CD14-positive monocyte (primary cell): ENCODE data around the gene HDAC8. TPM values are rescaled to one million over a fixed set of nuclear protein-coding genes. Genes with fewer than 3 reads are reported as not detected.

Experiments
- DNase-seq, 3 donors: peaks; one replicate each; pipeline ENCODE4 v3.0.0-alpha.2; 2011 to 2022
- H2AFZ ChIP-seq: 2 replicates; pipeline ENCODE4 v1.6.0; 2012; ENCODE audit warnings: mild to moderate bottlenecking, low read depth, low read length, inconsistent platforms; ENCODE audit not compliant: insufficient read depth, poor library complexity, severe bottlenecking
- H3K27ac ChIP-seq, 2 donors: 1 replicate in 1 of 2; 2 replicates in 1 of 2; pipeline ENCODE4 v1.5.1; 2012 to 2013; ENCODE audit warnings: low read length in 2 of 2, control low read depth in 1 of 2, inconsistent platforms in 1 of 2, low read depth in 1 of 2, mild to moderate bottlenecking in 1 of 2
- H3K27me3 ChIP-seq, 2 donors: one replicate each; pipeline versions ENCODE4 v1.6.0 to v1.6.1; 2011 to 2013; ENCODE audit warnings: low read length in 2 of 2; ENCODE audit not compliant: control insufficient read depth in 2 of 2, insufficient read depth in 2 of 2
- H3K36me3 ChIP-seq, 2 donors: replicated peaks in 1 of 2; 1 replicate in 1 of 2; 2 replicates in 1 of 2; pipeline versions ENCODE4 v1.5.1 to v1.6.1; 2012 to 2013; ENCODE audit warnings: low read length in 2 of 2, control low read depth in 1 of 2, inconsistent platforms in 1 of 2, mild to moderate bottlenecking in 1 of 2; ENCODE audit not compliant: insufficient read depth in 2 of 2, control insufficient read depth in 1 of 2
- H3K4me1 ChIP-seq, 2 donors: 1 replicate in 1 of 2; 2 replicates in 1 of 2; pipeline versions ENCODE4 v1.5.1 to v1.6.1; 2012 to 2013; ENCODE audit warnings: low read length in 2 of 2, control low read depth in 1 of 2, inconsistent platforms in 1 of 2, mild to moderate bottlenecking in 1 of 2, moderate library complexity in 1 of 2; ENCODE audit not compliant: insufficient read depth in 2 of 2, control insufficient read depth in 1 of 2
- H3K4me2 ChIP-seq: replicated peaks from 2 replicates; pipeline ENCODE3; 2012; ENCODE audit warnings: low read length, moderate library complexity, mild to moderate bottlenecking; ENCODE audit not compliant: poor library complexity, severe bottlenecking; ENCODE audit errors: extremely low read depth
- H3K4me3 ChIP-seq, 3 experiments: fragments of 200-600 bp in 1 of 3; sonication (generic) in 1 of 3; replicated peaks in 1 of 3; 1 replicate in 2 of 3; 2 replicates in 1 of 3; pipeline ENCODE4 v1.5.1; 2011 to 2013; ENCODE audit warnings: low read length in 3 of 3, mild to moderate bottlenecking in 3 of 3, control low read depth in 2 of 3, low read depth in 2 of 3, inconsistent platforms in 1 of 3, moderate library complexity in 1 of 3
- H3K79me2 ChIP-seq: 2 replicates; pipeline ENCODE4 v1.6.0; 2012; ENCODE audit warnings: mild to moderate bottlenecking, control low read depth, inconsistent platforms, low read length, moderate library complexity; ENCODE audit not compliant: insufficient read depth
- H3K9ac ChIP-seq: 2 replicates; pipeline ENCODE4 v1.6.0; 2017; ENCODE audit warnings: low read length, mild to moderate bottlenecking; ENCODE audit not compliant: insufficient read depth, poor library complexity, severe bottlenecking
- H3K9me3 ChIP-seq, 2 donors: replicated peaks in 1 of 2; 1 replicate in 1 of 2; 2 replicates in 1 of 2; pipeline versions ENCODE4 v1.5.1 to v1.6.1; 2012 to 2013; ENCODE audit warnings: low read length in 2 of 2, control low read depth in 1 of 2; ENCODE audit not compliant: control insufficient read depth in 1 of 2, insufficient read depth in 1 of 2
- H4K20me1 ChIP-seq: 2 replicates; pipeline ENCODE4 v1.6.0; 2012; ENCODE audit warnings: mild to moderate bottlenecking, low read length, control low read depth, moderate library complexity; ENCODE audit not compliant: insufficient read depth
- H3K27ac Mint-ChIP-seq, 7 donors: one replicate each; pipeline ENCODE4 v1.8.0; 2020; ENCODE audit warnings: mild to moderate bottlenecking in 7 of 7, mixed read lengths in 7 of 7, moderate library complexity in 6 of 7, inconsistent platforms in 2 of 7
- H3K27me3 Mint-ChIP-seq, 3 donors: one replicate each; pipeline ENCODE4 v1.8.0; 2021 to 2022; ENCODE audit warnings: low read depth in 3 of 3, mild to moderate bottlenecking in 3 of 3, mixed read lengths in 3 of 3, moderate library complexity in 3 of 3, inconsistent platforms in 1 of 3
- H3K36me3 Mint-ChIP-seq, 2 donors: one replicate each; pipeline ENCODE4 v1.8.0; 2020; ENCODE audit warnings: mixed read lengths in 2 of 2, inconsistent platforms in 1 of 2, mild to moderate bottlenecking in 1 of 2
- H3K4me1 Mint-ChIP-seq: one replicate; pipeline ENCODE4 v1.8.0; 2020; ENCODE audit warnings: mild to moderate bottlenecking, mixed read lengths
- H3K4me3 Mint-ChIP-seq, 2 donors: one replicate each; pipeline ENCODE4 v1.8.0; 2020; ENCODE audit warnings: mild to moderate bottlenecking in 2 of 2, mixed read lengths in 2 of 2, moderate library complexity in 1 of 2
- H3K9me3 Mint-ChIP-seq, 7 donors: one replicate each; pipeline ENCODE4 v1.8.0; 2020 to 2022; ENCODE audit warnings: mixed read lengths in 7 of 7, mild to moderate bottlenecking in 6 of 7, moderate library complexity in 6 of 7, inconsistent platforms in 2 of 7
- CTCF ChIP-seq: fragments of 200-600 bp; IDR thresholded peaks from one replicate; pipeline ENCODE4 v1.8.0; 2022; ENCODE audit warnings: antibody characterized with exemption, mild to moderate bottlenecking
- WGBS: methylation state at CpG from one replicate; pipeline ENCODE4 v1.1.5; 2013; ENCODE audit warnings: missing lambda C conversion rate; ENCODE audit not compliant: insufficient coverage; 5-methylcytosine and 5-hydroxymethylcytosine counted together
- intact Hi-C, 2 donors: fragments of 100-400 bp; cut with micrococcal nuclease; formaldehyde crosslinking; loops; one replicate each; pipeline versions ENCODE4 v1.15.0 to v1.15.1; 2023
- polyA plus RNA-seq, 3 donors: library from polyadenylated mRNA; depleted of rRNA in 1 of 3; unstranded in 2 of 3; stranded (reverse) in 1 of 3; fragments of 300-500 nt in 2 of 3; fragments of >200 nt in 1 of 3; fragmentation: Illumina TruSeq in 2 of 3; gene quantifications; 1 replicate in 2 of 3; 2 replicates in 1 of 3; pipeline ENCODE4 v1.2.3, GENCODE V29; 2012 to 2021

Gene HDAC8
- polyA plus RNA-seq, 3 donors: 14.3 to 22.9 (median 20.5) TPM

- Histone ChIP-seq H3K4me1 (peaks cover 9 to 16% of the 10 kb centered on the region in 2 donors), H2AFZ (no peak overlapping the region), H3K27ac (peak overlapping the region in 1 of 2 donors; percentile 5), H3K9me3 (no peaks in the 10 kb centered on the region), H3K27me3 (peaks cover 0 to 4% of the 10 kb centered on the region in 2 donors), H4K20me1 (no peaks in the 10 kb centered on the region), H3K4me3 (no peak overlapping the region), H3K79me2 (no peaks in the 10 kb centered on the region), H3K4me2 (no peak overlapping the region), H3K9ac (no peak overlapping the region), H3K36me3 (no peaks in the 10 kb centered on the region)
- TF ChIP-seq CTCF: no peak
- peaks cover 0 to 11% (median 2%) of the 10 kb centered on the region in 3 donors for H3K27me3 Mint-ChIP-seq
- H3K4me3 Mint-ChIP-seq: no peak overlapping the region
- peaks cover 0 to 2% (median 0%) of the 10 kb centered on the region in 7 donors for H3K9me3 Mint-ChIP-seq
- H3K4me1 Mint-ChIP-seq: peaks cover 20% of the 10 kb centered on the region
- peak in 2 of 3 donors; percentile 0 to 5 for DNase-seq
- H3K36me3 Mint-ChIP-seq: peaks cover 2 to 3% of the 10 kb centered on the region in 2 donors
- intact Hi-C loops: no loop called here
- 97% methylated on average over 4 of the region's 8 CpGs for WGBS
- peak overlapping the region in 4 of 7 donors; percentile 16 to 80 (median 40) for H3K27ac Mint-ChIP-seq
Measured at GRCh38 chrX:72394518-72395170, 178.0 kb downstream of the HDAC8 start.

- no peak overlapping the region for H3K4me2 ChIP-seq
- H3K36me3 Mint-ChIP-seq: peaks cover 2 to 3% of the 10 kb centered on the region in 2 donors
- H3K27me3 Mint-ChIP-seq: peaks cover 0 to 11% (median 2%) of the 10 kb centered on the region in 3 donors
Measured at GRCh38 chrX:72393836-72394517, 178.7 kb downstream of the HDAC8 start.

More at GRCh38 chrX:72393836-72394517, 178.7 kb downstream of the HDAC8 start:
- Histone ChIP-seq H3K4me3 (no peak overlapping the region), H3K27ac (no peak overlapping the region), H3K9ac (no peak overlapping the region), H3K79me2 (no peaks in the 10 kb centered on the region), H3K36me3 (no peaks in the 10 kb centered on the region), H3K27me3 (peaks cover 0 to 4% of the 10 kb centered on the region in 2 donors), H2AFZ (no peak overlapping the region), H3K4me1 (peaks cover 9 to 16% of the 10 kb centered on the region in 2 donors), H4K20me1 (no peaks in the 10 kb centered on the region), H3K9me3 (no peaks in the 10 kb centered on the region)
- DNase-seq: no peak
- WGBS: 100% methylated on average over 1 of the region's 8 CpGs
- no peak for TF ChIP-seq CTCF
- H3K4me3 Mint-ChIP-seq: no peak overlapping the region
- peaks cover 0 to 2% (median 0%) of the 10 kb centered on the region in 7 donors for H3K9me3 Mint-ChIP-seq
- intact Hi-C loops: no loop called here
- no peak overlapping the region for H3K27ac Mint-ChIP-seq
- peaks cover 20% of the 10 kb centered on the region for H3K4me1 Mint-ChIP-seq
